Measurements from ENCODE around the gene CPNE5.

DNA sequence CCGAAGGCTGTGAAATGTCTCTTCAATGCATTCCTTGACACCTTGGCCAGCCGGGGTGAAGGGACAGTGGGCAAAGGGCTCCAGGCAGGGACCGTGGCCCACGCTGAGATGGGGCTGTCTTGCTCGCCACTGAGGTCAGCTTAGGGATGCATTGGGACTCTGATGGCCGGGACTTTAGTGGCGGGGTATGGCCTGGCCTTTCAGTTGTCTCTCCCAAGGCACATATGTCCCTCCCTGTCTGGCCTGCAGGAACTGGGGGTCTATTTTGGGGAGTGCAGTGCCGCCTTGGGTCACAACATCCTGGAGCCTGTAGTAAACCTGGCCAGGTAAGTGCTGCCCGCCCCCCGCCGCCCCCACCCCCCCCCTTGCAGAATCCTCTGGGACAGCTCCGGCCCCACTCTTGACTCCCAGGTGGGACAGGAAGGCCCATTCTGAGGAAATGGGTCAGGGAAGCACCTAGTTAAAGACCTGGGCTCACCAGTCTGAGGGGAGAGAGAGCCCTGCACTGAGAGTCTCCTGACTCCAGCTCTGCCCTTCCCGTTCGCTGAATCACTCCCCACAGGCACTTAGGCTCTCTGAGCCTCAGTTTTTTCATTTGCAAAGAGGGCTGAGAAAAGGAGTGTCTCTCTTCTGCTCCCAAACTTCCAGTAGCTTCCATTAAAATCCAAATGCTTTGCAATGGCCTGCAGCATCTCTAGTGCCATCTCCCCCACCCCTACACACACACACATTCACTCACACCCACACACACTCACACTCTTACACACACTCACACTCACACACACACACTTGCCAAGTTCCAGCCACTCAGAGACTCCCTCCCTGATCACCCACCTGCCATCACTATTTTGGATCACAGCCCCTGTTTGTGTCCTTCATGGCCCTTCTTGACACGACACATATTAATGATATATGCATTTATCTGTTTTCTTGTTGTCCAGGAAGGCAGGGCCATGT is 108.5 kb downstream of the CPNE5 start:
- TF ChIP-seq, protein P1, sequence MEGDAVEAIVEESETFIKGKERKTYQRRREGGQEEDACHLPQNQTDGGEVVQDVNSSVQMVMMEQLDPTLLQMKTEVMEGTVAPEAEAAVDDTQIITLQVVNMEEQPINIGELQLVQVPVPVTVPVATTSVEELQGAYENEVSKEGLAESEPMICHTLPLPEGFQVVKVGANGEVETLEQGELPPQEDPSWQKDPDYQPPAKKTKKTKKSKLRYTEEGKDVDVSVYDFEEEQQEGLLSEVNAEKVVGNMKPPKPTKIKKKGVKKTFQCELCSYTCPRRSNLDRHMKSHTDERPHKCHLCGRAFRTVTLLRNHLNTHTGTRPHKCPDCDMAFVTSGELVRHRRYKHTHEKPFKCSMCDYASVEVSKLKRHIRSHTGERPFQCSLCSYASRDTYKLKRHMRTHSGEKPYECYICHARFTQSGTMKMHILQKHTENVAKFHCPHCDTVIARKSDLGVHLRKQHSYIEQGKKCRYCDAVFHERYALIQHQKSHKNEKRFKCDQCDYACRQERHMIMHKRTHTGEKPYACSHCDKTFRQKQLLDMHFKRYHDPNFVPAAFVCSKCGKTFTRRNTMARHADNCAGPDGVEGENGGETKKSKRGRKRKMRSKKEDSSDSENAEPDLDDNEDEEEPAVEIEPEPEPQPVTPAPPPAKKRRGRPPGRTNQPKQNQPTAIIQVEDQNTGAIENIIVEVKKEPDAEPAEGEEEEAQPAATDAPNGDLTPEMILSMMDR (IDR thresholded peaks at IDR 0.05), result no peak
- TF ChIP-seq POLR2A (IDR thresholded peaks at IDR 0.05), result no peak

All from adrenal gland (tissue), 5 donors.